ENCODE data around the gene CTNNA2.

The CTNNA2 gene

GRCh38 chr2:80454628-80455027 is 941.8 kb downstream of the CTNNA2 start:
- no peak for DNase-seq

- DNase-seq = no peak
Observed at GRCh38 chr2:80459028-80459427, 946.2 kb downstream of the CTNNA2 start.

GRCh38 chr2:80461505-80462197 is 948.8 kb downstream of the CTNNA2 start:
- no peak for DNase-seq

- DNase-seq = no peak
Observed at GRCh38 chr2:80462654-80463053, 949.8 kb downstream of the CTNNA2 start.

- no peak for DNase-seq
Observed at GRCh38 chr2:80464275-80464674, 951.4 kb downstream of the CTNNA2 start.

- no peak for DNase-seq
Observed at GRCh38 chr2:80467262-80467811, 954.5 kb downstream of the CTNNA2 start.

- no peak for DNase-seq
Observed at GRCh38 chr2:80469428-80469827, 956.6 kb downstream of the CTNNA2 start.

- DNase-seq = no peak
Observed at GRCh38 chr2:80473069-80473468, 960.2 kb downstream of the CTNNA2 start.

GRCh38 chr2:80473796-80474195 is 960.9 kb downstream of the CTNNA2 start:
- no peak for DNase-seq

GRCh38 chr2:80475970-80476369 is 963.1 kb downstream of the CTNNA2 start:
- no peak for DNase-seq

- no peak for DNase-seq
Observed at GRCh38 chr2:80476535-80477117, 963.8 kb downstream of the CTNNA2 start.

GRCh38 chr2:80482276-80482675 is 969.4 kb downstream of the CTNNA2 start:
- DNase-seq = no peak

GRCh38 chr2:80489717-80490116 is 976.9 kb downstream of the CTNNA2 start:
- DNase-seq = no peak

GRCh38 chr2:80490964-80491363 is 978.1 kb downstream of the CTNNA2 start:
- DNase-seq = no peak

GRCh38 chr2:80496346-80496745 is 983.5 kb downstream of the CTNNA2 start:
- DNase-seq = no peak

- DNase-seq = no peak
Observed at GRCh38 chr2:80496775-80497174, 983.9 kb downstream of the CTNNA2 start.

- DNase-seq = no peak
Observed at GRCh38 chr2:80499095-80499494, 986.2 kb downstream of the CTNNA2 start.

- DNase-seq = no peak
Observed at GRCh38 chr2:80501874-80502624, 989.2 kb downstream of the CTNNA2 start.

- DNase-seq = no peak
Observed at GRCh38 chr2:80506563-80506962, 993.7 kb downstream of the CTNNA2 start.

- DNase-seq = no peak
Observed at GRCh38 chr2:80510716-80511115, 997.9 kb downstream of the CTNNA2 start.

GRCh38 chr2:80515964-80516363 is 1003.1 kb downstream of the CTNNA2 start:
- DNase-seq = no peak

- no peak for DNase-seq
Observed at GRCh38 chr2:80517316-80517715, 1004.5 kb downstream of the CTNNA2 start.

GRCh38 chr2:80519121-80519643 is 1006.3 kb downstream of the CTNNA2 start:
- no peak for DNase-seq

All from stimulated activated CD8-positive, alpha-beta memory T cell treated with anti-CD3 and anti-CD28 coated beads, Interleukin-4, amount 100 ng/mL, for 48 hours (primary cell).